Activated T-helper 1 cell treated with Interleukin-2 at 50 U/mL for 16 hours (primary cell): ENCODE results near the gene PPP1R16B.
"Not testable (repeated sequence)": the region's sequence is repeated elsewhere in the genome, so short reads cannot be mapped to it uniquely, and the experiment has no call there.

Source experiments
- DNase-seq: peaks from one replicate; pipeline ENCODE4 v3.0.0-alpha.2; 2020; ENCODE audit warnings: low read depth

PPP1R16B gene

GRCh38 chr20:38791940-38792339, 13.6 kb upstream of the PPP1R16B start:
- DNase-seq, result no peak

GRCh38 chr20:38794057-38794456, 11.4 kb upstream of the PPP1R16B start:
- DNase-seq, result not testable (repeated sequence)

- DNase-seq, result no peak
These were observed 7.2 kb upstream of the PPP1R16B start for GRCh38 chr20:38798266-38798665.

- DNase-seq, result no peak
These were observed 6.3 kb upstream of the PPP1R16B start for GRCh38 chr20:38799203-38799602.

GRCh38 chr20:38800882-38801281, 4.6 kb upstream of the PPP1R16B start:
- DNase-seq, result no peak

GRCh38 chr20:38804221-38804620, 1.3 kb upstream of the PPP1R16B start:
- no peak for DNase-seq

- DNase-seq, result peak; percentile 67
These were observed 605 bp upstream of the PPP1R16B start for GRCh38 chr20:38804682-38805501.

- DNase-seq, result peak; percentile 27
These were observed 709 bp downstream of the PPP1R16B start for GRCh38 chr20:38805958-38806854.

- DNase-seq, result peak; percentile 19
These were observed 1.6 kb downstream of the PPP1R16B start for GRCh38 chr20:38806855-38807655.

- DNase-seq, result no peak
These were observed 4.4 kb downstream of the PPP1R16B start for GRCh38 chr20:38809942-38810341.

- no peak for DNase-seq
These were observed 5.6 kb downstream of the PPP1R16B start for GRCh38 chr20:38810926-38811630.

- DNase-seq, result no peak
These were observed 6.3 kb downstream of the PPP1R16B start for GRCh38 chr20:38811769-38812168.

GRCh38 chr20:38812182-38812581, 6.7 kb downstream of the PPP1R16B start:
- DNase-seq, result no peak

- no peak for DNase-seq
These were observed 7.4 kb downstream of the PPP1R16B start for GRCh38 chr20:38812709-38813573.

- DNase-seq, result not testable (repeated sequence)
These were observed 8.1 kb downstream of the PPP1R16B start for GRCh38 chr20:38813574-38813962.

- DNase-seq, result no peak
These were observed 9.9 kb downstream of the PPP1R16B start for GRCh38 chr20:38815446-38815845.

- no peak for DNase-seq
These were observed 12.9 kb downstream of the PPP1R16B start for GRCh38 chr20:38818113-38819065.

GRCh38 chr20:38825571-38825900, 20.0 kb downstream of the PPP1R16B start:
- no peak for DNase-seq

GRCh38 chr20:38825901-38826625, 20.6 kb downstream of the PPP1R16B start:
- no peak for DNase-seq
